AG09319 (cell line): ENCODE results near the gene CYP4F8.
"Not testable (repeated sequence)": the region's sequence is repeated elsewhere in the genome, so short reads cannot be mapped to it uniquely, and the experiment has no call there.

Experiments
- DNase-seq: peaks from one replicate; pipeline ENCODE4 v3.0.0-alpha.2; 2010; ENCODE audit warnings: low read depth; ENCODE audit errors: extremely low read depth
- TF ChIP-seq, protein P1 (sequence below): IDR thresholded peaks from 2 replicates; pipeline ENCODE4 v1.5.1; 2011; ENCODE audit warnings: low read depth, mild to moderate bottlenecking, inconsistent platforms, low read length, moderate library complexity

The CYP4F8 gene

DNA sequence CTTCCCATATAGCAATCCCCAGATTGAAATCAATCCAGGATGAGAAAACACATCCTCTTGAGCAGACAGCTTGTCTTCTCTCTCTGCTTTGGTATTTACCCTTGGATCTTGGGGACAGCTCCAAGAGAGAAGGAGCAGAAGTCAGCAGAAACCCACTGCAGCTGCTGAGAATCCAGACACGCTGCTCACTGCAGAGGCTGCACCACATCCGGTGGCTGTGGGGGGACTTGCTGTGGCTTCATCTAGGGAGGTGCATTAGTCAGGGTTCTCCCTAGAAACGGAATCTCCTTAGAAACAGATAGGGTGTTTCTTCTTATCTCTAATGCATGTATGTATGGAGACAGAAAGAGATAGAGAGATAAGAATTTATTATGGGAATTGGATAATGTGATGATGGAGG, 60.5 kb downstream of the CYP4F8 start:
- no peak for DNase-seq
- TF ChIP-seq, protein P1, sequence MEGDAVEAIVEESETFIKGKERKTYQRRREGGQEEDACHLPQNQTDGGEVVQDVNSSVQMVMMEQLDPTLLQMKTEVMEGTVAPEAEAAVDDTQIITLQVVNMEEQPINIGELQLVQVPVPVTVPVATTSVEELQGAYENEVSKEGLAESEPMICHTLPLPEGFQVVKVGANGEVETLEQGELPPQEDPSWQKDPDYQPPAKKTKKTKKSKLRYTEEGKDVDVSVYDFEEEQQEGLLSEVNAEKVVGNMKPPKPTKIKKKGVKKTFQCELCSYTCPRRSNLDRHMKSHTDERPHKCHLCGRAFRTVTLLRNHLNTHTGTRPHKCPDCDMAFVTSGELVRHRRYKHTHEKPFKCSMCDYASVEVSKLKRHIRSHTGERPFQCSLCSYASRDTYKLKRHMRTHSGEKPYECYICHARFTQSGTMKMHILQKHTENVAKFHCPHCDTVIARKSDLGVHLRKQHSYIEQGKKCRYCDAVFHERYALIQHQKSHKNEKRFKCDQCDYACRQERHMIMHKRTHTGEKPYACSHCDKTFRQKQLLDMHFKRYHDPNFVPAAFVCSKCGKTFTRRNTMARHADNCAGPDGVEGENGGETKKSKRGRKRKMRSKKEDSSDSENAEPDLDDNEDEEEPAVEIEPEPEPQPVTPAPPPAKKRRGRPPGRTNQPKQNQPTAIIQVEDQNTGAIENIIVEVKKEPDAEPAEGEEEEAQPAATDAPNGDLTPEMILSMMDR = no peak

DNA sequence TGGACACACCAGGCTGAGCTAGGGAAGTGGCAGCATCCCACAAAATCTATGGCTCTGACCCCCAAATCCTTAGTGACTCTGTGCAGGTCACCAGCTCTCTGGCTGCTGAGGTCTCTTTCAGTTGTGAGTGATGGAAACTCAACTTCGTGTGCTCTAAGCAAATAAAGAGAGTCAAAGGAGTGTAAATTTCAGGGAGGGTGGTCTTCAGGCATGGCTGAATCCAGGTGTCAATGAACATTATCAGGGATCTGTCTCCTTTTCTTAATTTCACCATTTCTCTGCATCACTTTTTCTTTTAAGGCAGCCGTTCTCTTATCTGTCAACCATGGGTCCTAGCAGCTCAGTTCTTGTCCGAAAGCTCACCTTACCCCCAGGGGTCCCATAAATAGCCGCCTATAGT, 64.1 kb downstream of the CYP4F8 start:
- no peak for DNase-seq
- TF ChIP-seq, protein P1 = no peak

DNA sequence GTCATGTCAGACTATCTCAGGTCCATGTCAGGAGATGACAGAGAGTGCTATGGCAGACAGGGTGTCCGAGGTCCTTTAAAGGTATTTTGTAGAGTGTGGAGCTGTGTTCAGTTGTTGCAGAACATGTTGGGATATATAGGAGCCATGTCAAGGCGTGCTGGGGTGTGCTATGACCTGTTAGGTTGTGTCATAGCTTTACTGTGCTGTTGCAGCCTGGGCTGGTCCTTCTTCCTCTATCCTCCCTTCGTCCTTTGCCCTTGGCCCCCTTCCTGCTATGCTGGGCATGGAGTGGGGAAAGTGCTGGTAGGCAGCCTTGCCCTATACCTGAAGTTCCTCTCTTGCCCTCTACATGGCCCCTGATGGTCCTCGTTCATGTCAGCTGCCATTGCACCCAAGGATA, 64.8 kb downstream of the CYP4F8 start:
- DNase-seq = not testable (repeated sequence)
